ENCODE measurements around the gene PTBP1.

The PTBP1 gene

DNA sequence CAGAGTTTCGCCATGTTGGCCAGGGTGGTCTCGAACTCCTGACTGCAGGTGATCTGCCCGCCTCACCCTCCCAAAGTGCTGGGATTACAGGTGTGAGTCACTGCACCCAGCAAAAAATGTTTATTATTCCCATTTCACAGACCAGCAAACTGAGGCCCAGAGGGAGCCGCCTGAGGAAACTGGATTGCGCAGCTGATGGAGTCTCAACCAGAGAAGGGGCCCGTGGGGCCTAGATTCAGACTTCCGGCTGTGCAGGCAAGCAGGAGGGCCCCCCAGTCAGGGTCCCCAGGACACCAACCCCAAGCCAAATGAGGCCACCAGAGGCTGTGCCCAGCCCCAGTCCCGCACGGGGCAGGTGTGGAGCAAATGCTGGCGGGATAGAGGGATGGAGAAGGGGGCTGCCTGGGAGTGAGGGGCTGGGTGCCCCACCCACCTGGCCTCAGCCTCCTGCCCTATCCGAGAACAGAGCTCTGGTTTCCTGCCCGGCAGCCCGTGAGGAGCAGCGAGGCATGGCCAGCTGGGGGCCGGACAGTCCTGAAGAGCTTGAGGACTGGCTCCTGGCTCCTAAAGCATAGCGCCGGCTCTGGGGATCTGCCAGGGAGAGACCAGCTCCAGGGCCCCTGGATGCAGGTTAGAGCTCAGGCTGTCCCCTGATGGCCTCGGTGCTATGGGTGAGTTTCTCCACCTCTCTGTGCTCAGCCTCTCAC lies 24.4 kb upstream of the PTBP1 start:
- DNase-seq = no peak

GRCh38 chr19:776549-776948 lies 20.7 kb upstream of the PTBP1 start:
- DNase-seq = no peak

GRCh38 chr19:778910-779653 lies 18.2 kb upstream of the PTBP1 start:
- DNase-seq = peak; percentile 91

DNA sequence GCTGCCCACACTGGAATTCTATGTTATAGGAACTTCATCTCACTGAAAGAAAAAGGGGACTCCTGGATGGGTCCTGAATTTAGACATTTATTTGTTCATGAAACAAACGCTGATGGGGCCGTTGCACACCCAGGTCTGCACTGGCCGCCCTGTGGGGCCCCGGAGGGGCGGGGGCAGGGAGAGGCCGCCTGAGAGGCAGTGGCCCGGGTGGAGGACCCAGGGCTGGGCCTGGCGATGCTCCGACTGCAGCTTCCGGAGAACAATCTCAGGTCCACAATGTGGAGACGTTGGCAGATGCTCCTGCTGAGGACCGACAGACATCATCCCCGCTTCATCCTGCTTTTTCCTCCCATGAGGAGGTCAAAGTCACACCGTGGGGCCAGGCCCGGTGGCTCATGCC lies 16.3 kb upstream of the PTBP1 start:
- DNase-seq = no peak

DNA sequence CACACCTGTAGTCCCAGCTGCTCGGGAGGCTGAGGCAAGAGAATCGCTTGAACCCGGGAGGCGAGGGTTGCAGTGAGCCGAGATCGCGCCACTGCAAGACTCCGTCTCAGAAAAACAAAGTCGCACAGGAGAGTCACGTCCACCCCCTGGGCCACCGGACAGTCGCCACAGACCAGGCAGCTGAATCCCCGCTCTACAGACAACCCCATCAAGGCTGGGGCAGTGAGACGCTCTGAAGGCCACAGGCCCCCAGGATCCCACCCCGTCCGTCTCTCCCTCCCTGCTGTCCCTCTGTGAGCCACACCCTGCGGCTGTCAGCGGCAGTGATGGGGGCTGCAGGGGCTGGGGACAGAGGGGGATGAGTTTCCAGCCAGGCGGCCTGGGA lies 15.5 kb upstream of the PTBP1 start:
- DNase-seq = no peak

GRCh38 chr19:782185-782877 lies 14.9 kb upstream of the PTBP1 start:
- peak; percentile 76 for DNase-seq

- DNase-seq = no peak
Measured at GRCh38 chr19:782878-783668, 14.2 kb upstream of the PTBP1 start.

DNA sequence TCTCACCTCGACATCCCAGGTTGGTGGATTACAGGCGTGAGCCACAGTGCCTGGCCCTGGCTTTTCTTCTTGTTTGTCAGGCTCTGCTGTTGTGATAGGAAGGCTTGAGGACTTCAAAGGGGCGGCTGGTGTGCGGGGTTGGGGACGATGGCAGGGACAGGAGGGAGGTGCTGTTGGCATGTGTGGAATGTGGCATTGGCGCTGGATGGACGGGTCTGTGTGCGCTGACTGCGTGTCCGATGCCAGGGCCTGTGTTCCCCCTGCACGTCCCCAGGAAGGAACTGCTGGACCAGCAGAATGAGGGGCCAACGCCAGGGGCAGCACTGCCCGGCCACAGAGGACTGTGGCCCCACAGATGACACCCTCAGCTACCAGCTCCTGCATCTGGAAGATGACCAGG lies 12.7 kb upstream of the PTBP1 start:
- DNase-seq = no peak

DNA sequence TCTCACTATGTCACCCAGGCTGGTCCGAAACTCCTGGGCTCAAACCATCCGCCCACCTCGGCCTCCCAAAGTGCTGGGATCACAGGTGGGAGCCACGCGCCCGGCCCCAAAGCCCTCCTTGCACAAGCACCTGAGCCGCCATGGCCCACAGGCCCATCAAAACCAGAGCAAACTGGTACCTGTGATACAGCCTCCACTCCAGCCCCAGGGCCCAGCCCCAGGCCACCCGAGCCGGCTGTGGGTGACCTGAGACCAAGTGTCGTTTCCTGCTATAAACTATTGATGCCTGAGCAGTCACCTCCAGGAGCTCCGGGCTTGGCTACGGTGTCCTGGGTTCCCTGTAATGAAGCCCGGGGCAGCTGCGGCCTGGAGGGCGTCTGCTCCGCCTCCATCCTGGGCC lies 9.7 kb upstream of the PTBP1 start:
- no peak for DNase-seq

DNA sequence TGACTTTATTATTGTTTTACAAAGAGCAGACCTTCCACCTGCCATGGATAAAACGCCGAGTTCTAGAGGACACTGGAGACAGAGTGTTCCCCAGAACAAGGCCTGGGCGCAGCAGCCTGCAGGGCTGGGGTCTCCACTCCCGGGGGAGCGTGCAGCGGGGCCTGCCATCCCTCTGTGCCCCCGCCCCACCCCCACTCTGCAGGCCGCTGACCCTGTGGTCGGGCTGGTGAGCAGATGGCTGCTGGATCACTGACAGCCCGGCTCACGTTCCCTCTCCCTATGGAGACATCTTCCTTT lies 8.6 kb upstream of the PTBP1 start:
- no peak for DNase-seq

DNA sequence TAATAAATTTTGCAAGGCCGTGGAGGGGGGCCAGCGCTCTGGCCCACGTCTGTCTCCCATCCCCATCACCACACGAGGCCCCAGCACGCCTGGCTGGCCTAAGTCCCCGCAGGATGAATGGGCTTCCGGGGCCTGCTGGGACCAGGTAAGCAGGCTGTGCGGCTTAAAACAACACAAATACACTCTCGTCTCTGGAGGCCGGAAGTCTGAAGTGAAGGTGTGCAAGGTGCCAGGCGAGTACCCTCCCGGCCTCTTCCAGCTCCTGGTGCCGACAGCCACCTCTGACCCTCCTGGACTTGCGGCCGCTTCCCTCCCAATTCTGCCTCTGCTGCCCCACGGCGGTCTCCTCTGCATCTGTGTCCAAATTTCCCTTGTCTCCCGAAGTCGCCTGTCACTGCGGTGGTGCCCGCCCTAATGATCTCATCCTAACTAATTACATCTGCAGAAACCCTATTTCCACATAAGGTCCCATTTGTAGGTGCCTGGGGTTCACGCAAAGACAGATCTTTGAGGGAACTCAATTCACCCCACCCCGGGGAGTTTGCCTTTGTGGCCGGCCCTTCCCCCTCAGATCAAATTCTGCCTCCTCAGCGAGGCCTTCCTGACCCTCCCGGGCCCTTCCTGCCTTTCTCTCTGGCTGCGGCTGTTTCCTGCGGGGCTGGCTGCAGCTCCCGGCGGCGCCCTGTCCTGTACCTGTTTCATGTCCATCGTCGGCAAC lies 8.1 kb upstream of the PTBP1 start:
- DNase-seq = no peak

GRCh38 chr19:789701-790060 lies 7.6 kb upstream of the PTBP1 start:
- DNase-seq = no peak

GRCh38 chr19:791007-791566 lies 6.2 kb upstream of the PTBP1 start:
- no peak for DNase-seq

DNA sequence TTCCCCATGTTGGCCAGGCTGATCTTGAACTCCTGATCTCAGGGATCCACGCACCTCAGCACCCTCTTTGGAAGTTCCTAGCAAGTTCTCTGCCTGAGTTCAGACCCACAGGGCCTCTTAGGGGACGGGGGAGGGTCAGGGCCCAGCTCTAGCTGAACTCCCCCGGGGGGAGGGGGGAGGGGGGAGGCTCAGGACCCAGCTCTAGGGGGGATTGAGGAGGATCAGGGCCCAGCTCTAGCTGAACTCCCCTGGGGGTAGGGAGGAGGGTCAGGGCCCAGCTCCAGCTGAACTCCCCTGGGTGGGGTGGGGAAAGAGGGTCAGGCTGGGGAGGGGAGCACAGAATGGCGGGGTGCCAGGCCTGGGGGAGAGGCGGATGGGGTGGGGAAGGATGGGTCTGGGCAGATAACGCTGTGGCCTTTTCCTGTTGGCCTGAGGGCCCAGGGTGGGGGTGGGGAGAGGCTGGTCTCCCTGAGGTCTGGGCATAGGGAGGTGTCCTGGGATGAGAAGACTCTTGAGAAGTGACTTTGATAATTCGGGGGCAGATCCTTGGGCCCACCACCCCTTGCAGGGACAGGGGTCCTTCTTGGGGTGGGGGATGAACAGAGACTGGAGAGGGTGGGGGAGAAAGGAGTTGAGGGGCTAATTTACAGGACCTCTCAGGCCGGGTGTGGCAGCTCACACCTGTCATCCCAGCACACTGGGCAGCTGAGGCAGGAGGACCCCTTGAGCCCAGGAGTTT lies 5.5 kb upstream of the PTBP1 start:
- DNase-seq = no peak

DNA sequence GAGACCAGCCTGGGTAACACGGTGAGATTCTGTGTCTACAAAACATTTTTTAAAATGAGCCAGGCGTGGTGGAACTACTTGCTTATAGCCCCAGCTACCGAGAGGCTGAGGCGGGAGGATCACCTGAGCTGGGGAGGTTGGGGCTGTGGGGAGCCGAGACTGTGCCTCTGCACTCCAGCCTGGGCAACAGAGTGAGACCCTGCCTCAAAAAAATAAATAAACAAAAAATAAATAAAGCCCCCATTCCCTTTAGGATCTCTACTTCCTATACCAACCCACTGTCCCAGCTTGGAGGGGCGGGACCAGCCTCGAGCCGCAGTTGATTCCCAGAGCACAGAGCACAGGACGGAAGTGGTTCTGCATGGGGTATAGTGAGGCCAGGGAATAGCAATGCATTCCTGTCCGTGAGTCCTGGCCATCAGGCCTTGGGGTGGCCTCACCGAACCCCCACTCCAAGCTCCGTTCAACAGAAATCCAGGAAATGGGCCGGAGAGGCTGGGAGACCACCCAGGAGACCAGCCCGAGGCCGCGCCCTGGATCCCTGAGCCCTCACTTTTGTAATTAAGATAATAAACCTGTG lies 4.9 kb upstream of the PTBP1 start:
- no peak for DNase-seq

- DNase-seq = no peak
Measured at GRCh38 chr19:793806-794205, 3.4 kb upstream of the PTBP1 start.

- DNase-seq = no peak
Measured at GRCh38 chr19:795073-795611, 2.1 kb upstream of the PTBP1 start.

DNA sequence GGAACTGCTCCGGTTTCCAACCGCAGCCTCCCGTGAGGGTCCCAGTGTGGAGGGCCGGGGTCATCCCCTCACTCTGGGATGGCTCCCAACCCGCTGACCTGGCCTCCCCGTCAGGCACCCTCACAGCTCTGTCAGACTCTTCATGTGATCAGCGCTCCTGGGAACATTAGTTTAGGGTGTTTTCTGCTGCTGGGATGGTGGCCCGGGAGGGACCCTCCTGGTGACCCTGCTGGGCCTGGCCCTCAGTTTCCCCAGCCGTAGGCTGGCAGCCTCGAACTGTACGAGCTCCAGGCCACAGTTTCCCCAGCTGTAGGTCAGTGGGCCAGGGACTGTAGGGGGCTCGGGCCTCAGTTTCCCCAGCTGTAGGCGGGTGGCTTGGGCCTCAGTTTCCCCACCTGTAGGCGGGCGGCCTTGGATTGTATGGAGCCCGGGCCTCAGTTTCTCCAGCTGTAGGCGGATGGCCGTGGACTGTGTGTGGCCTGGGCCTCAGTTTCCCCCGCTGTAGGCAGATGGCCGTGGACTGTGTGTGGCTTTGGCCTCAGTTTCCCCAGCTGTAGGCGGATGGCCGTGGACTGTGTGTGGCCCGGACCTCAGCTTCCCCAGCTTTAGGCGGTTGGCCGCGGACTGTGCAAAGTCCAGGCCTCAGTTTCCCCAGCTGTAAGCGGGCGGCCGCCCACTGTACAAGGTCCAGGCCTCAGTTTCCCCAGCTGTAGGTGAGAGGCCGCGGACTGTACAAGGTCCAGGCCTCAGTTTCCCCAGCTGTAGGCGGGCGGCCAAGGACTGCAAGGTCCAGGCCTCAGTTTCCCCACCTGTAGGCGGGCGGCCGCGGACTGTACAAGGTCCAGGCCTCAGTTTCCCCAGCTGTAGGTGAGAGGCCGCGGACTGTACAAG lies 1.3 kb upstream of the PTBP1 start:
- DNase-seq = no peak

GRCh38 chr19:797528-798414 lies 519 bp downstream of the PTBP1 start:
- DNase-seq = peak; percentile 94
